ENCODE measurements around the gene CDH7.

DNA sequence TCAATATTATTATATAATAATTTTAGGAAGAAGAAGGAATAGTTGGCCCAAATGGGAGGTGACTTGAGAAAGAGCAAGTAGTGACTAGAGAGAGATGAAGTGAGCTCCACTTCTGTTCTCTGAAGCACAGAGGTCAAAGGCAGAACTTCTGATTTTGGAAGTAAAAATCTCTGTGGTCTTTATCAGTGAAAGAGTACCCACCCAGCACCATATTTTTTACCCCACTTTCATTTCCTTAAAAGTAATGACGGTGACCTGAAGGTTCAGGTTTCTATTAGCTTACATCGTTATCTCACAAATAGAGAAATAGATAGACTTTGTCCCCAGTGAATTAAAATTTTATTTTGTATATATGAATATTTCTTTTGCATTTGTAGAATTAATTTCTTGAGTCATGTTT lies 95.3 kb downstream of the CDH7 start:
- TF ChIP-seq, protein P1, sequence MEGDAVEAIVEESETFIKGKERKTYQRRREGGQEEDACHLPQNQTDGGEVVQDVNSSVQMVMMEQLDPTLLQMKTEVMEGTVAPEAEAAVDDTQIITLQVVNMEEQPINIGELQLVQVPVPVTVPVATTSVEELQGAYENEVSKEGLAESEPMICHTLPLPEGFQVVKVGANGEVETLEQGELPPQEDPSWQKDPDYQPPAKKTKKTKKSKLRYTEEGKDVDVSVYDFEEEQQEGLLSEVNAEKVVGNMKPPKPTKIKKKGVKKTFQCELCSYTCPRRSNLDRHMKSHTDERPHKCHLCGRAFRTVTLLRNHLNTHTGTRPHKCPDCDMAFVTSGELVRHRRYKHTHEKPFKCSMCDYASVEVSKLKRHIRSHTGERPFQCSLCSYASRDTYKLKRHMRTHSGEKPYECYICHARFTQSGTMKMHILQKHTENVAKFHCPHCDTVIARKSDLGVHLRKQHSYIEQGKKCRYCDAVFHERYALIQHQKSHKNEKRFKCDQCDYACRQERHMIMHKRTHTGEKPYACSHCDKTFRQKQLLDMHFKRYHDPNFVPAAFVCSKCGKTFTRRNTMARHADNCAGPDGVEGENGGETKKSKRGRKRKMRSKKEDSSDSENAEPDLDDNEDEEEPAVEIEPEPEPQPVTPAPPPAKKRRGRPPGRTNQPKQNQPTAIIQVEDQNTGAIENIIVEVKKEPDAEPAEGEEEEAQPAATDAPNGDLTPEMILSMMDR (IDR thresholded peaks at IDR 0.05) = no peak
- TF ChIP-seq POLR2AphosphoS5 (IDR thresholded peaks at IDR 0.05; ENCODE audit: low read depth, low read length) = no peak
